K562 (cell line): ENCODE results near the gene UBL7. TPM values are rescaled to one million over a fixed set of nuclear protein-coding genes. Genes with fewer than 3 reads are reported as not detected.

ENCODE experiments used
- ATAC-seq: fragments of 200-7000 bp; cut with Tn5 transposase; 3 replicates; pipeline ENCODE4 v1.9.1; 2020; ENCODE audit warnings: moderate library complexity
- BruUV-seq: library from RNA; stranded (reverse); fragments of 400-500 nt; replicated peaks from 2 replicates; lab custom pipeline; 2021; lab: Mats Ljungman, UMichigan
- CTCF ChIA-PET: fragments of 300-600 bp; formaldehyde crosslinking; extraction: SDS; loops from one replicate; lab custom pipeline; 2021; ENCODE audit warnings: low intra/inter-chr PET ratio; lab: Yijun Ruan, JAX
- POLR2A ChIA-PET: fragments of 300-600, 350-650 bp; sonication (Branson Sonifier 250); formaldehyde crosslinking; extraction: SDS; loops from one replicate; lab custom pipeline; 2021; ENCODE audit warnings: antibody characterized with exemption, inconsistent platforms; lab: Yijun Ruan, JAX
- DNase-seq, 4 experiments: peaks; one replicate each; pipeline versions ENCODE4 v3.0.0 to v3.0.0-alpha.2; 2011 to 2018; ENCODE audit warnings: low spot score in 3 of 4, mixed read lengths in 3 of 4; ENCODE audit errors: extremely low read depth in 1 of 4
- FAIRE-seq: peaks from 2 replicates; lab custom pipeline; 2011; peaks lifted over from hg19 to GRCh38; lab: Jason Lieb, UNC
- H2AFZ ChIP-seq: 2 replicates; pipeline ENCODE4 v1.6.0; 2011; ENCODE audit warnings: low read depth, low read length, control low read depth, inconsistent platforms
- H3K27ac ChIP-seq: fragments of 200-600 bp; 3 replicates; pipeline ENCODE4 v1.8.0; 2011; ENCODE audit warnings: low read depth, mild to moderate bottlenecking, control low read depth, inconsistent platforms, low read length, moderate library complexity, mixed read lengths; ENCODE audit errors: extremely low read depth
- H3K27me3 ChIP-seq, 2 experiments: fragments of 300-600 bp in 1 of 2; 2 replicates in 1 of 2; 3 replicates in 1 of 2; pipeline versions ENCODE4 v1.6.0 to v1.8.0; 2011; ENCODE audit warnings: inconsistent platforms in 2 of 2, low read length in 2 of 2, mild to moderate bottlenecking in 1 of 2, mixed read lengths in 1 of 2, moderate library complexity in 1 of 2; ENCODE audit not compliant: control insufficient read depth in 2 of 2, insufficient read depth in 2 of 2
- H3K36me3 ChIP-seq: fragments of 300-600 bp; 3 replicates; pipeline ENCODE4 v1.8.0; 2011; ENCODE audit warnings: mild to moderate bottlenecking, low read length, inconsistent platforms; ENCODE audit not compliant: control insufficient read depth, insufficient read depth
- H3K4me1 ChIP-seq, 2 experiments: fragments of 200-600 bp in 1 of 2; replicated peaks in 1 of 2; 2 replicates in 1 of 2; 3 replicates in 1 of 2; pipeline versions ENCODE4 v1.5.1 to v1.8.0; 2011; ENCODE audit warnings: inconsistent platforms in 2 of 2, low read length in 2 of 2, mild to moderate bottlenecking in 1 of 2, mixed read lengths in 1 of 2, moderate library complexity in 1 of 2; ENCODE audit not compliant: control insufficient read depth in 2 of 2, insufficient read depth in 2 of 2
- H3K4me2 ChIP-seq: 2 replicates; pipeline ENCODE4 v1.6.1; 2011; ENCODE audit warnings: low read length, control low read depth, inconsistent platforms, mixed read lengths; ENCODE audit not compliant: insufficient read depth
- H3K4me3 ChIP-seq: fragments of 200-600 bp; sonication (generic), shearing (Covaris generic); 2 replicates; pipeline ENCODE4 v1.5.1; 2016; ENCODE audit warnings: control low read depth, inconsistent platforms
- H3K79me2 ChIP-seq: fragments of 200-600 bp; 3 replicates; pipeline ENCODE4 v1.8.0; 2011; ENCODE audit warnings: low read length, inconsistent platforms; ENCODE audit not compliant: control insufficient read depth, insufficient read depth
- H3K9ac ChIP-seq, 2 experiments: 2 replicates each; pipeline versions ENCODE4 v1.6.0 to v1.6.1; 2011; ENCODE audit warnings: low read depth in 2 of 2, low read length in 2 of 2, control low read depth in 1 of 2, inconsistent platforms in 1 of 2, mild to moderate bottlenecking in 1 of 2, mixed read lengths in 1 of 2; ENCODE audit not compliant: insufficient read depth in 1 of 2
- H3K9me1 ChIP-seq: one replicate; pipeline ENCODE4 v1.6.0; 2011; ENCODE audit warnings: inconsistent platforms, mild to moderate bottlenecking, low read length, moderate library complexity; ENCODE audit not compliant: control insufficient read depth, insufficient read depth
- H3K9me3 ChIP-seq: replicated peaks from 2 replicates; pipeline ENCODE4 v1.5.1; 2011; ENCODE audit warnings: low read depth, low read length, inconsistent platforms; ENCODE audit not compliant: control insufficient read depth, insufficient read depth
- H4K20me1 ChIP-seq: replicated peaks from 2 replicates; pipeline ENCODE4 v1.6.1; 2011; ENCODE audit warnings: low read length, inconsistent platforms, mixed read lengths; ENCODE audit not compliant: control insufficient read depth, insufficient read depth
- BCOR ChIP-seq: fragments of 450-650 bp; IDR thresholded peaks from 2 replicates; pipeline ENCODE4 v1.6.1; 2016
- CBX2 ChIP-seq: fragments of 200-600 bp; sonication (generic); IDR thresholded peaks from one replicate; pipeline ENCODE4 v1.6.1; 2012; ENCODE audit warnings: mild to moderate bottlenecking, low read length, inconsistent platforms; ENCODE audit not compliant: insufficient read depth, poor library complexity, severe bottlenecking
- CREBBP ChIP-seq: IDR thresholded peaks from one replicate; pipeline ENCODE4 v1.6.1; 2012; ENCODE audit warnings: low read depth, mild to moderate bottlenecking, control low read depth, inconsistent platforms, low read length
- HDAC2 ChIP-seq: fragments of 450-650 bp; IDR thresholded peaks from 2 replicates; pipeline ENCODE4 v1.6.1; 2016; ENCODE audit warnings: mild to moderate bottlenecking
- HDGF ChIP-seq: fragments of 450-650 bp; IDR thresholded peaks from 2 replicates; pipeline ENCODE4 v1.6.1; 2016
- HMGN3 ChIP-seq: IDR thresholded peaks from 2 replicates; pipeline ENCODE4 v1.6.1; 2011; ENCODE audit warnings: borderline replicate concordance, low read depth, mild to moderate bottlenecking, mixed read lengths, low read length; ENCODE audit not compliant: insufficient read length; ENCODE audit errors: extremely low read depth
- MED1 ChIP-seq: sonication (generic); formaldehyde crosslinking; IDR thresholded peaks from 2 replicates; pipeline ENCODE4 v1.8.1; 2023; ENCODE audit warnings: missing genetic modification reagents, borderline replicate concordance
- PTRF ChIP-seq: fragments of 450-650 bp; IDR thresholded peaks from 2 replicates; pipeline ENCODE4 v1.6.1; 2016; ENCODE audit warnings: mild to moderate bottlenecking, missing genetic modification characterization, missing compliant biosample characterization
- PTTG1 ChIP-seq: fragments of 450-650 bp; IDR thresholded peaks from 2 replicates; pipeline ENCODE4 v1.6.1; 2016; ENCODE audit warnings: low read depth, mild to moderate bottlenecking, missing genetic modification characterization, missing compliant biosample characterization
- RBM25 ChIP-seq: fragments of 200-400 bp; formaldehyde crosslinking; IDR thresholded peaks from 2 replicates; pipeline ENCODE4 v1.6.1; 2018; ENCODE audit warnings: low read length, low read depth, moderate library complexity; ENCODE audit not compliant: severe bottlenecking
- ZFX ChIP-seq: sonication (generic); formaldehyde crosslinking; IDR thresholded peaks from 2 replicates; pipeline ENCODE4 v1.8.0; 2022; ENCODE audit warnings: mild to moderate bottlenecking, missing genetic modification reagents, moderate library complexity
- ZSCAN32 ChIP-seq: fragments of 450-650 bp; formaldehyde crosslinking; IDR thresholded peaks from 2 replicates; pipeline ENCODE4 v1.4.0; 2020; ENCODE audit warnings: mild to moderate bottlenecking, moderate library complexity
- WGBS: fragments of 100-300 bp; shearing (Covaris generic); methylation state at CpG from one replicate; pipeline ENCODE4 v1.1.6; 2016; ENCODE audit warnings: low coverage, mixed read lengths; ENCODE audit not compliant: insufficient coverage; ENCODE audit errors: missing lambda C conversion rate; 5-methylcytosine and 5-hydroxymethylcytosine counted together
- in situ Hi-C: fragments of 300-500 bp; cut with MboI; formaldehyde crosslinking; loops from 4 replicates; pipeline ENCODE4 v1.15.0; 2018; ENCODE audit warnings: inconsistent platforms, mixed read lengths
- intact Hi-C: fragments of 100-400 bp; cut with micrococcal nuclease; formaldehyde crosslinking; loops from 2 replicates; pipeline ENCODE4 v1.14.2; 2022
- polyA plus RNA-seq, 8 experiments: library from polyadenylated mRNA; depleted of rRNA in 4 of 8; stranded (reverse) in 5 of 8; unstranded in 3 of 8; fragments of >200 nt; fragmentation: Nextera tagmentation in 2 of 8; fragmentation: Illumina TruSeq in 1 of 8; extraction: Ambion mirVana in 2 of 8; extraction: Trizol in 1 of 8; gene quantifications; 2 replicates each; pipeline versions ENCODE4 v1.2.1 to v1.2.3, GENCODE V29; 2011 to 2014; ENCODE audit warnings: inconsistent platforms in 1 of 8, missing spikeins in 1 of 8
- total RNA-seq, 7 experiments: library from RNA; depleted of rRNA in 6 of 7; stranded (reverse); fragments of >200 nt in 6 of 7; fragmentation: Illumina TruSeq in 2 of 7; extraction: Trizol in 2 of 7; gene quantifications; 2 replicates each; pipeline versions ENCODE4 v1.2.1 to v1.2.3, GENCODE V29; 2011 to 2021; ENCODE audit warnings: low replicate concordance in 1 of 7
- TF ChIP-seq, protein P1 (sequence below): sonication (generic); formaldehyde crosslinking; IDR thresholded peaks from 2 replicates; pipeline ENCODE4 v1.8.0; 2023; ENCODE audit warnings: mild to moderate bottlenecking, missing genetic modification reagents
- TF ChIP-seq, protein P2 (sequence below): IDR thresholded peaks from 2 replicates; pipeline ENCODE4 v1.6.1; 2011; ENCODE audit not compliant: insufficient read length; ENCODE audit errors: extremely low read depth
- TF ChIP-seq, protein P3 (sequence below): sonication (generic); formaldehyde crosslinking; IDR thresholded peaks from 2 replicates; pipeline ENCODE4 v1.8.1; 2023; ENCODE audit warnings: mild to moderate bottlenecking, missing genetic modification reagents

UBL7 gene
- total and polyA plus RNA-seq, 9 of the 15 experiments (the other 6 are each of a cell fraction or from before 2014, with no cell fraction given): 19.2 to 63.4 (median 44.9) TPM

DNA sequence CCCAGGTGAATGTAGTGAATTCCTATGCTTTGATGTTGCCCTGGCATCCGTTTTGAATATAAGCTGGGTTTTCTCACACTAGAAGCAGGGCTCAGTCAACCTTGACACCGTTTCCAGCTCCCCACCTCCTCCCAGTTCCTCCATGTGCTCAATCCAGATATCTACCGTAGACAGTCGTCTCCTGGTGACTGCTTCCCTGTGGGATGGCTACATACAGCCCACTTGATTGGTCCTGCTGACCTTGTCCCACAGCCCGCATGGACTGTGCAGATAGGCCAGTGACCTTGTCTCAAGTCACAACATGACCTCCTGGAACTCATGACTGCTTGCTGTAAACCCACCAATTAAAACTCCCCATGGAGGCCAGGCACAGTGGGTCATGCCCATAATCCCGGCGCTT lies 35.3 kb downstream of the UBL7 start (continued):
- TF ChIP-seq, protein P1, sequence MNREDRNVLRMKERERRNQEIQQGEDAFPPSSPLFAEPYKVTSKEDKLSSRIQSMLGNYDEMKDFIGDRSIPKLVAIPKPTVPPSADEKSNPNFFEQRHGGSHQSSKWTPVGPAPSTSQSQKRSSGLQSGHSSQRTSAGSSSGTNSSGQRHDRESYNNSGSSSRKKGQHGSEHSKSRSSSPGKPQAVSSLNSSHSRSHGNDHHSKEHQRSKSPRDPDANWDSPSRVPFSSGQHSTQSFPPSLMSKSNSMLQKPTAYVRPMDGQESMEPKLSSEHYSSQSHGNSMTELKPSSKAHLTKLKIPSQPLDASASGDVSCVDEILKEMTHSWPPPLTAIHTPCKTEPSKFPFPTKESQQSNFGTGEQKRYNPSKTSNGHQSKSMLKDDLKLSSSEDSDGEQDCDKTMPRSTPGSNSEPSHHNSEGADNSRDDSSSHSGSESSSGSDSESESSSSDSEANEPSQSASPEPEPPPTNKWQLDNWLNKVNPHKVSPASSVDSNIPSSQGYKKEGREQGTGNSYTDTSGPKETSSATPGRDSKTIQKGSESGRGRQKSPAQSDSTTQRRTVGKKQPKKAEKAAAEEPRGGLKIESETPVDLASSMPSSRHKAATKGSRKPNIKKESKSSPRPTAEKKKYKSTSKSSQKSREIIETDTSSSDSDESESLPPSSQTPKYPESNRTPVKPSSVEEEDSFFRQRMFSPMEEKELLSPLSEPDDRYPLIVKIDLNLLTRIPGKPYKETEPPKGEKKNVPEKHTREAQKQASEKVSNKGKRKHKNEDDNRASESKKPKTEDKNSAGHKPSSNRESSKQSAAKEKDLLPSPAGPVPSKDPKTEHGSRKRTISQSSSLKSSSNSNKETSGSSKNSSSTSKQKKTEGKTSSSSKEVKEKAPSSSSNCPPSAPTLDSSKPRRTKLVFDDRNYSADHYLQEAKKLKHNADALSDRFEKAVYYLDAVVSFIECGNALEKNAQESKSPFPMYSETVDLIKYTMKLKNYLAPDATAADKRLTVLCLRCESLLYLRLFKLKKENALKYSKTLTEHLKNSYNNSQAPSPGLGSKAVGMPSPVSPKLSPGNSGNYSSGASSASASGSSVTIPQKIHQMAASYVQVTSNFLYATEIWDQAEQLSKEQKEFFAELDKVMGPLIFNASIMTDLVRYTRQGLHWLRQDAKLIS (CRISPR knock-in tag): no peak

DNA sequence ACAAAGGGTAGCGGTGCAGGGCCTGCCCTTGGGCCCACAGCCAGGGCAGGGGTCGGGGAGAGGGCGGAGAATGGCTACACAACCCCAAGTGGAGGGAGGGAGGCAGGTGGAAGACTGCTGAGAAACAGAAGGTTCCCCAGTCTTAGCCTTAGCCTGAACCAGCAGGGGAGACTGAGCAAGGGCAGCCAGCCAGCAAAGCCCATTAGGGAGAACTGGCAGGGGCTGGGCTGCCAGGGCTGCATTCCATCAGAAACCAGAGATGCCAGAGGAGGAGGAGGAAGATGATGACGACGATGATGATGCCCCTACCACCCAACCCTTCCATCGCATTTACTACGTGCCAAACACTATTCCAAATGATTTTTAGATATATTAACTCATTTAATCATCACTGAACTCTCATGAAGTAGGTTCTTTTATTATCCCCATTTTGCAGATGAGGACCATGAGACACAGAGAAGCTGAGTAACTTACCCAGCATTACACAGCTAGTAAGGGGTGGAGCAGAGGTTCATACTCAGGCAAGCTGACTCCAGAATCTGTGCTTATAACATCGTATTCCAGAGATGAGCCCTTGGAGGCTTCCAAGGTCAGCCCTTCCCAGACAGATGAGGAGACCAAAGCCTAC lies 35.9 kb downstream of the UBL7 start:
- ChIA-PET POLR2A (interaction anchor here (0.7 to 1.0 kb wide), 3 partner anchors 18 to 202 kb away, joined by 3 read pairs; no protein-coding TSS in a partner anchor), CTCF (no interaction called here)
- peaks cover 98% of the 10 kb centered on the region for H3K79me2 ChIP-seq
- no peak for DNase-seq
- peak overlapping the region; percentile 23; the same call in 1 of the 3 replicates for H3K27ac ChIP-seq
- H3K9me3 ChIP-seq: no peaks in the 10 kb centered on the region
- 74% methylated on average over 8 of the region's 8 CpGs for WGBS
- H3K4me1 ChIP-seq: peaks cover 72 to 91% of the 10 kb centered on the region in 2 experiments
- no peak overlapping the region for H3K4me3 ChIP-seq
- intact Hi-C loops: no loop called here
- no TSS peak for BruUV-seq
- H3K9me1 ChIP-seq: peaks cover 5% of the 10 kb centered on the region
- in situ Hi-C loops: no loop called here
- H3K4me2 ChIP-seq: peak overlapping the region; percentile 47
- peak overlapping the region in 1 of 2 experiments; percentile 84; a peak in 2 of 4 replicates for H3K9ac ChIP-seq
- no peaks in the 10 kb centered on the region for H3K27me3 ChIP-seq
- FAIRE-seq: no peak
- H2AFZ ChIP-seq: no peak overlapping the region
- H3K36me3 ChIP-seq: peaks cover 46% of the 10 kb centered on the region
- peaks cover 41% of the 10 kb centered on the region for H4K20me1 ChIP-seq
- ATAC-seq: no peak
- 0 out of 2 replicates have a peak, but pooled peaks have one; percentile 16 for TF ChIP-seq ZFX
- TF ChIP-seq HMGN3: no peak
- TF ChIP-seq HDAC2: no peak
- no peak for TF ChIP-seq CBX2
- TF ChIP-seq MED1 (CRISPR knock-in tag): 0 out of 2 replicates have a peak, but pooled peaks have one; percentile 30
- TF ChIP-seq, protein P2, sequence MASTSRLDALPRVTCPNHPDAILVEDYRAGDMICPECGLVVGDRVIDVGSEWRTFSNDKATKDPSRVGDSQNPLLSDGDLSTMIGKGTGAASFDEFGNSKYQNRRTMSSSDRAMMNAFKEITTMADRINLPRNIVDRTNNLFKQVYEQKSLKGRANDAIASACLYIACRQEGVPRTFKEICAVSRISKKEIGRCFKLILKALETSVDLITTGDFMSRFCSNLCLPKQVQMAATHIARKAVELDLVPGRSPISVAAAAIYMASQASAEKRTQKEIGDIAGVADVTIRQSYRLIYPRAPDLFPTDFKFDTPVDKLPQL: no peak
- TF ChIP-seq PTRF (tag): no peak
- TF ChIP-seq CREBBP: no peak
- peak; percentile 53 for TF ChIP-seq RBM25
- TF ChIP-seq, protein P3, sequence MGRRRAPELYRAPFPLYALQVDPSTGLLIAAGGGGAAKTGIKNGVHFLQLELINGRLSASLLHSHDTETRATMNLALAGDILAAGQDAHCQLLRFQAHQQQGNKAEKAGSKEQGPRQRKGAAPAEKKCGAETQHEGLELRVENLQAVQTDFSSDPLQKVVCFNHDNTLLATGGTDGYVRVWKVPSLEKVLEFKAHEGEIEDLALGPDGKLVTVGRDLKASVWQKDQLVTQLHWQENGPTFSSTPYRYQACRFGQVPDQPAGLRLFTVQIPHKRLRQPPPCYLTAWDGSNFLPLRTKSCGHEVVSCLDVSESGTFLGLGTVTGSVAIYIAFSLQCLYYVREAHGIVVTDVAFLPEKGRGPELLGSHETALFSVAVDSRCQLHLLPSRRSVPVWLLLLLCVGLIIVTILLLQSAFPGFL (CRISPR knock-in tag): no peak
- no peak for TF ChIP-seq PTTG1 (tag)
- TF ChIP-seq HDGF: no peak
- TF ChIP-seq BCOR: peak; percentile 68
- no peak for TF ChIP-seq ZSCAN32
